ENCODE data around the gene DZIP1. TPM values are rescaled to one million over a fixed set of nuclear protein-coding genes. Genes with fewer than 3 reads are reported as not detected.

Gene DZIP1
- total and polyA plus RNA-seq, 2 of the 8 experiments (the other 6 are each of a cell fraction or from before 2014, with no cell fraction given) = 7.6 to 24.6 TPM

Other genes starting within 250 kb of the DZIP1 start
- 36.0 and 41.2 TPM in 2 replicates for gene CLDN10, start 92.0 kb downstream of the DZIP1 start, total RNA-seq (2021; fragmentation: NEBNext Ultra II Directional; extraction: Animal tissue kit (Norgen Biotek cat#: 25700))
- 30.2 and 43.6 TPM in 2 replicates for gene CLDN10, start 92.0 kb downstream of the DZIP1 start, polyA plus RNA-seq (2011; rRNA removed)
- 23.6 and 24.1 TPM in 2 replicates for gene DNAJC3, start 32.4 kb upstream of the DZIP1 start, total RNA-seq (2021; fragmentation: NEBNext Ultra II Directional; extraction: Animal tissue kit (Norgen Biotek cat#: 25700))
- gene DNAJC3, start 32.4 kb upstream of the DZIP1 start, polyA plus RNA-seq (2011; rRNA removed) = 2.6 and 4.3 TPM in 2 replicates

All from H1 (cell line).